Common myeloid progenitor, CD34-positive (primary cell): ENCODE measurements around the gene SNRNP48.

Experiments
- CTCF ChIA-PET: fragments of 350-600 bp; sonication (Branson Sonifier 250); formaldehyde crosslinking; loops from one replicate; lab custom pipeline; 2021; ENCODE audit warnings: antibody characterized with exemption; lab: Charles Lee
- POLR2A ChIA-PET: fragments of 350-600 bp; sonication (Branson Sonifier 250); formaldehyde crosslinking; loops from one replicate; lab custom pipeline; 2021; ENCODE audit warnings: antibody characterized with exemption; lab: Charles Lee
- DNase-seq, 3 donors: peaks; one replicate each; pipeline versions ENCODE4 v3.0.0 to v3.0.0-alpha.2; 2013
- H3K27ac ChIP-seq, 2 experiments: 1 replicate in 1 of 2; 2 replicates in 1 of 2; pipeline ENCODE4 v1.7.0; 2013; ENCODE audit warnings: inconsistent platforms in 2 of 2, low read length in 2 of 2, mild to moderate bottlenecking in 2 of 2, low read depth in 1 of 2, moderate library complexity in 1 of 2; ENCODE audit not compliant: severe bottlenecking in 2 of 2, insufficient read depth in 1 of 2, poor library complexity in 1 of 2
- H3K27me3 ChIP-seq, 5 experiments: replicated peaks in 2 of 5; 1 replicate in 3 of 5; 2 replicates in 2 of 5; pipeline versions ENCODE4 v1.6.1 to v1.7.0; 2013; ENCODE audit warnings: low read length in 4 of 5, mild to moderate bottlenecking in 2 of 5, moderate library complexity in 2 of 5, inconsistent platforms in 1 of 5; ENCODE audit not compliant: insufficient read depth in 5 of 5, control insufficient read depth in 4 of 5
- H3K36me3 ChIP-seq, 4 experiments: 1 replicate in 2 of 4; 2 replicates in 2 of 4; pipeline versions ENCODE4 v1.6.1 to v1.7.0; 2013; ENCODE audit warnings: low read length in 3 of 4, control low read depth in 1 of 4, mild to moderate bottlenecking in 1 of 4; ENCODE audit not compliant: control insufficient read depth in 4 of 4, insufficient read depth in 4 of 4
- H3K4me1 ChIP-seq, 4 experiments: 1 replicate in 3 of 4; 2 replicates in 1 of 4; pipeline versions ENCODE4 v1.6.1 to v1.7.1; 2013; ENCODE audit warnings: low read length in 3 of 4, mild to moderate bottlenecking in 3 of 4, control low read depth in 1 of 4, inconsistent platforms in 1 of 4, moderate library complexity in 1 of 4; ENCODE audit not compliant: control insufficient read depth in 4 of 4, insufficient read depth in 4 of 4; ENCODE audit errors: control extremely low read depth in 1 of 4
- H3K4me3 ChIP-seq, 7 experiments: 1 replicate in 4 of 7; 2 replicates in 3 of 7; pipeline versions ENCODE4 v1.5.1 to v1.7.0; 2013; ENCODE audit warnings: mild to moderate bottlenecking in 7 of 7, low read length in 6 of 7, moderate library complexity in 6 of 7, inconsistent platforms in 2 of 7, low read depth in 2 of 7, control low read depth in 1 of 7; ENCODE audit not compliant: insufficient read depth in 4 of 7, control insufficient read depth in 1 of 7; ENCODE audit errors: extremely low read depth in 1 of 7
- H3K9me3 ChIP-seq, 5 experiments: 1 replicate in 4 of 5; 2 replicates in 1 of 5; pipeline versions ENCODE4 v1.6.1 to v1.7.1; 2013; ENCODE audit warnings: low read length in 4 of 5, mild to moderate bottlenecking in 2 of 5, inconsistent platforms in 1 of 5, low read depth in 1 of 5, moderate library complexity in 1 of 5; ENCODE audit not compliant: control insufficient read depth in 4 of 5, insufficient read depth in 2 of 5; ENCODE audit errors: control extremely low read depth in 1 of 5
- WGBS: methylation state at CpG from one replicate; pipeline ENCODE4 v1.1.5; 2013; ENCODE audit not compliant: insufficient coverage; 5-methylcytosine and 5-hydroxymethylcytosine counted together

SNRNP48 gene

GRCh38 chr6:7615611-7616383, 25.8 kb downstream of the SNRNP48 start:
- 31% methylated on average over 7 of the region's 7 CpGs for WGBS
- no peaks in the 10 kb centered on the region for H3K9me3 ChIP-seq
- ChIA-PET CTCF (interaction anchor here (0.6 to 3.3 kb wide), 14 partner anchors 9 to 934 kb away, joined by 3 to 32 read pairs (median 3); partner anchors contain the start of gene SNRNP48), POLR2A (no interaction called here)
- peaks cover 2 to 21% (median 18%) of the 10 kb centered on the region in 4 experiments for H3K4me1 ChIP-seq
- H3K27me3 ChIP-seq, result no peaks in the 10 kb centered on the region
- H3K4me3 ChIP-seq, result peak overlapping the region in 1 of 7 experiments; percentile 64
- H3K27ac ChIP-seq, result no peak overlapping the region
- H3K36me3 ChIP-seq, result peaks cover 0 to 15% (median 12%) of the 10 kb centered on the region in 4 experiments
- DNase-seq, result peak; percentile 58 to 76 (median 68)

GRCh38 chr6:7617801-7618764, 28.1 kb downstream of the SNRNP48 start:
- Histone ChIP-seq H3K4me1 (peaks cover 2 to 21% (median 18%) of the 10 kb centered on the region in 4 experiments), H3K36me3 (peaks cover 0 to 5% (median 2%) of the 10 kb centered on the region in 4 experiments), H3K27ac (peak overlapping the region in 1 of 2 experiments; percentile 3), H3K4me3 (peak overlapping the region in 4 of 7 experiments; percentile 27 to 70 (median 48)), H3K27me3 (no peaks in the 10 kb centered on the region), H3K9me3 (no peaks in the 10 kb centered on the region)
- DNase-seq, result peak; percentile 73 to 93 (median 90)
- POLR2A ChIA-PET, result interaction anchor here (0.8 kb wide), 1 partner anchor 440 kb away, joined by 3 read pairs; no protein-coding TSS in a partner anchor
- 16% methylated on average over 10 of the region's 12 CpGs for WGBS
- CTCF ChIA-PET, result interaction anchor here (1.1 to 1.7 kb wide), 10 partner anchors 13 to 1062 kb away, joined by 3 to 6 read pairs (median 3); no protein-coding TSS in a partner anchor

GRCh38 chr6:7621761-7622160, 31.8 kb downstream of the SNRNP48 start:
- Histone ChIP-seq H3K36me3 (no peaks in the 10 kb centered on the region), H3K4me1 (peaks cover 0 to 17% (median 14%) of the 10 kb centered on the region in 4 experiments), H3K27me3 (no peaks in the 10 kb centered on the region), H3K4me3 (no peak overlapping the region), H3K9me3 (no peaks in the 10 kb centered on the region), H3K27ac (no peak overlapping the region)
- DNase-seq, result no peak
- 100% methylated on average over 2 of the region's 5 CpGs for WGBS
- ChIA-PET CTCF (interaction anchor here (0.8 to 1.7 kb wide), 3 partner anchors 9 to 329 kb away, joined by 3 to 5 read pairs (median 4); no protein-coding TSS in a partner anchor), POLR2A (no interaction called here)

DNA sequence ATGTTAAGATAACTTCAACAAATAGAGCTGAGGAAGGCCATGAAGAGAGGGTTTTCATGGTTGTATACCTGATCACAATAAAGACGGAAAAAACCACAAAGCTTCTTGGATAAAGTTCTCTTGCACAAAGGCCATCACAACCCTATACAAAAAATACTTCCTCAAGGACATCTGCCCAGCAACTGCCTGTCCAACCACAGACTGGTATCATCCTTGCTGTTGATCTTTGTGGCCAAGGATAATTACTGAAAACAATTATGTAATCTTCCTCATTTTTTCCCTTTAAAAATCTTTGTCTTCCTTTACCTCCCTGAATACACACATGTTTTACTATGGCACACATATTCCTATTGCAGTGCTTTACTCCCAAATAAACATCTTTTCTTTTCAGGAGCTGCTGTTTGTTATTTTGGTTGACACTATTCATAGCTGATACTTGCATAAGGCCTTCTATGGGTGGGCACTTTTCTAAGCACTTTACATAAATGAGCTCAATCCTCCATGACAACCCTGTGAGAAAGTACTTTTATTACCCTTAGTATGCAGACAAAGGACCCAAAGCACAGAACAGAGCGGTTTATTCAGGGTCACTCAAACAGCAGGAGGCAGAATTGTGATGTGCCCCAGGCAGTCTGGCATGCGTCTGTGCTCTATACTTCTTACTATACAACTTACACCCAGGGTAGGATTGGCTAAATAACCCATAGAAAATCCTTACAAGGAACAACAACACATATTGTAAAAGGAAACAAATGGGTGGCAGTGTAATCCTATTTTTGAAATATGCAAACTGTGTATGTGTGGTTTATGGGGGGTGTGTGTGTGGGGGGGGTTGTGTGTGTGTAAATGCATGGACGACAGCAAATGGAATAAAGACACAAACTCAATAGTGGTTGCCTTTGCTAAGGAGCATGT, 35.1 kb downstream of the SNRNP48 start:
- H3K27me3 ChIP-seq, result peaks cover 0 to 3% (median 0%) of the 10 kb centered on the region in 5 experiments
- H3K4me3 ChIP-seq, result no peak overlapping the region
- WGBS, result 83% methylated on average over 2 of the region's 4 CpGs
- ChIA-PET CTCF (interaction anchor here (1.4 kb wide), 1 partner anchor 349 kb away, joined by 3 read pairs; no protein-coding TSS in a partner anchor), POLR2A (no interaction called here)
- H3K27ac ChIP-seq, result no peak overlapping the region
- no peaks in the 10 kb centered on the region for H3K4me1 ChIP-seq
- H3K9me3 ChIP-seq, result no peaks in the 10 kb centered on the region
- DNase-seq, result peak in 2 of 3 donors; percentile 40 to 56
- no peaks in the 10 kb centered on the region for H3K36me3 ChIP-seq

DNA sequence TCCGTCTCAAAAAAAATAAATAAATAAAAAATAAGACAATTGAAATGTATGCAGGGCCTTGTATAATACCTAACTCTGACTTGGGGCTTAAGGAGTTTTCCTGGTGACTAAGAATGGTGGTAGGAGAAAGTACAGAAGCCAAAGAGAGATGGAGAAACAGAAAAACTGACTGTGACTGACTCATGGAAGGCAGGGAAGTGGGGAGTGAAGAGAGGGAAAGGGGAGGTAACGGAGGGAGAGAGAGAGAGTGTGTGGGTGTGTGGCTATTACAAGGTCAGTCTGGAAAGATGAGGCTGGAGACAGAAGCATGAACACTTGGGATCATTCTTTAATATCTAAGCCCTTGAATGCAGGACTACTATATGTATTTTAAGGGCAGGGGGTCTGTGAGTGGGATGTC, 38.5 kb downstream of the SNRNP48 start:
- H3K27ac ChIP-seq, result no peak overlapping the region
- H3K36me3 ChIP-seq, result no peaks in the 10 kb centered on the region
- no peaks in the 10 kb centered on the region for H3K4me1 ChIP-seq
- ChIA-PET POLR2A (no interaction called here), CTCF (no interaction called here)
- H3K9me3 ChIP-seq, result no peaks in the 10 kb centered on the region
- H3K27me3 ChIP-seq, result peaks cover 0 to 3% (median 0%) of the 10 kb centered on the region in 5 experiments
- no peak overlapping the region for H3K4me3 ChIP-seq
- no peak for DNase-seq
- WGBS, result 100% methylated on average over 1 of the region's 2 CpGs

- POLR2A ChIA-PET, result no interaction called here
- CTCF ChIA-PET, result interaction anchor here (1.0 kb wide), 1 partner anchor 14 kb away, joined by 3 read pairs; no protein-coding TSS in a partner anchor
- no peaks in the 10 kb centered on the region for H3K36me3 ChIP-seq
- 97% methylated on average over 6 of the region's 11 CpGs for WGBS
- H3K4me3 ChIP-seq, result no peak overlapping the region
- no peaks in the 10 kb centered on the region for H3K9me3 ChIP-seq
- H3K27me3 ChIP-seq, result peaks cover 0 to 3% (median 0%) of the 10 kb centered on the region in 5 experiments
- DNase-seq, result no peak
- no peaks in the 10 kb centered on the region for H3K4me1 ChIP-seq
- no peak overlapping the region for H3K27ac ChIP-seq
Observed at GRCh38 chr6:7628909-7629308, 38.9 kb downstream of the SNRNP48 start.
